VCaP (cell line): Measurements from ENCODE around the gene SCML1.

Experiments
- H3K27ac ChIP-seq: fragments of 450-650 bp; 2 replicates; pipeline ENCODE4 v1.5.1; 2017
- TF ChIP-seq, protein P1 (sequence below): fragments of 450-650 bp; conservative IDR thresholded peaks from 2 replicates; pipeline ENCODE4 v1.5.1; 2017; ENCODE audit warnings: mild to moderate bottlenecking, moderate library complexity

Gene SCML1

GRCh38 chrX:17736856-17737709 lies at the start of gene SCML1:
TSS of gene SCML1 (plus strand) at chrX:17737493. CDS start at chrX:17744187, 6,694 bp downstream.
- TF ChIP-seq, protein P1, sequence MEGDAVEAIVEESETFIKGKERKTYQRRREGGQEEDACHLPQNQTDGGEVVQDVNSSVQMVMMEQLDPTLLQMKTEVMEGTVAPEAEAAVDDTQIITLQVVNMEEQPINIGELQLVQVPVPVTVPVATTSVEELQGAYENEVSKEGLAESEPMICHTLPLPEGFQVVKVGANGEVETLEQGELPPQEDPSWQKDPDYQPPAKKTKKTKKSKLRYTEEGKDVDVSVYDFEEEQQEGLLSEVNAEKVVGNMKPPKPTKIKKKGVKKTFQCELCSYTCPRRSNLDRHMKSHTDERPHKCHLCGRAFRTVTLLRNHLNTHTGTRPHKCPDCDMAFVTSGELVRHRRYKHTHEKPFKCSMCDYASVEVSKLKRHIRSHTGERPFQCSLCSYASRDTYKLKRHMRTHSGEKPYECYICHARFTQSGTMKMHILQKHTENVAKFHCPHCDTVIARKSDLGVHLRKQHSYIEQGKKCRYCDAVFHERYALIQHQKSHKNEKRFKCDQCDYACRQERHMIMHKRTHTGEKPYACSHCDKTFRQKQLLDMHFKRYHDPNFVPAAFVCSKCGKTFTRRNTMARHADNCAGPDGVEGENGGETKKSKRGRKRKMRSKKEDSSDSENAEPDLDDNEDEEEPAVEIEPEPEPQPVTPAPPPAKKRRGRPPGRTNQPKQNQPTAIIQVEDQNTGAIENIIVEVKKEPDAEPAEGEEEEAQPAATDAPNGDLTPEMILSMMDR, result no peak
- peak within 1 kb of the TSS; percentile 88 for H3K27ac ChIP-seq

DNA sequence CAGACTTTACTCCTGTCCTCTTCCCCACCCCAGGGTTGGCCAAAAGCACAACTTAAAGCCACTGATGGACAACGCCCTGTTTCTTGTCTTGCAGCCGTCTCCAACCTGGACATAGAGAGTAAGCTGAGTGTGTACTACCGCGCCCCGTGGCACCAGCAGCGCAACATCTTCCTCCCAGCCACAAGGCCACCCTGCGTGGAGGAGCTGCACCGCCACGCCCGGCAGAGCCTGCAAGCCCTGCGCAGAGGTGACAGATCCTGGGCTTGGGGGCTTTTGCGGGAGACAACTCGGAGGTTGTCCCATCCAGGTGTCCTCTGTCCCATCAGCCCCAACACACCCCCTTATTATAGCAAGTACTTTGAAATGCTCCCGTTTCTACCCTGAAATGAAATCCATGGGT lies 49.6 kb upstream of the SCML1 start:
- TF ChIP-seq, protein P1, result no peak
- H3K27ac ChIP-seq, result no peak overlapping the region

DNA sequence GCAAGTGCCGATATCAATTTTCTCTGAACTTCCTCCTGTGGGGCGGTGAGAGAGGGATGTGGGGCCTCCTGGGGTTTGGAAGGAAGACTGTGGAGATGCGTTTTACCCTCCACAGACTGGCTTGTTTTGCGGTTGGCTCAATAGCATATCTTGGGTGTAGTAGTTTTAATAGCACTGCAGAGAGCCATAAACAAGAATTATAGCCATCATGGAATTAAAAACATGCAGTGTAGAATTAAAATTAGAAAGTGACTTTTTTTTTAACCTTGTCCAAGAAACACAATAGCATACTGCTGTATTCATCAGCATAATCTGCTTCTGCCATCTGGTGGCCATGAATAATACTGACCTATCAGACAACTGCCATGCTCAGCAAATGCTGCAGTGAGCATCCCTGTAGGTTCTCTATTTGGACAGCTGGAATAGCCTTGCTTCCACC lies 47.3 kb upstream of the SCML1 start:
- H3K27ac ChIP-seq, result 0 out of 2 replicates have a peak overlapping the region, but pooled peaks have one; percentile 11
- TF ChIP-seq, protein P1, result peak; percentile 77

DNA sequence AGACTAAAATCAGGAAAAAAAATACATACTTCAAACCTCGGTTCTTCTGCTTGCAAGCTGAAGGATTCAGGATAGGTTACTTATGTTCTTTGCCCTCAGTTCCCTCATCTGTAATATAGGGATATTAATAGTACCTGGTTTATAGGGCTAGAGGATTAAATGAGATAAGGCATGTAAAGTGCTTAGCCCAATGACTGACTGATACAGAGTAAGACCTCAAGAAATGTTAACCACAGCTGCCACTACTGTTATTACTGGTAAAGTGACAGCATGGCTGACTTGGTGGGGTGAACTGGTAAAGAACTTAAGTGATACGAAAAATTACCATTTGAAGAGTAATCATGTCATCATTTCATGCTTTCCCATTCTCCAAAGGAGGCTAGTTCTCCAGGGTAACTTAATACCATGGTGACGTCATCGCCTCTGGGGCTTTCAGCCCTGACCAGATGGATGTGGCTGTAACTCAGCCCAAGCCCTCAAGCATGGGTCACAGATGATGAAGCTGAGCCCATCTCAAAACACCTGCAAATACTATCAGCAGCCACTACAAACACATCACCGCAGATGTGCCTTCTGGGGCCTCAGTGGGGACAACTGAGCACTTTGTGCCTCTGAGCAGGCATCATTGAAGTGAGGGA lies 44.5 kb upstream of the SCML1 start:
- TF ChIP-seq, protein P1, result no peak
- no peak overlapping the region for H3K27ac ChIP-seq

- no peak overlapping the region for H3K27ac ChIP-seq
- TF ChIP-seq, protein P1, result peak; percentile 51
Observed at GRCh38 chrX:17697191-17697590, 40.1 kb upstream of the SCML1 start.

DNA sequence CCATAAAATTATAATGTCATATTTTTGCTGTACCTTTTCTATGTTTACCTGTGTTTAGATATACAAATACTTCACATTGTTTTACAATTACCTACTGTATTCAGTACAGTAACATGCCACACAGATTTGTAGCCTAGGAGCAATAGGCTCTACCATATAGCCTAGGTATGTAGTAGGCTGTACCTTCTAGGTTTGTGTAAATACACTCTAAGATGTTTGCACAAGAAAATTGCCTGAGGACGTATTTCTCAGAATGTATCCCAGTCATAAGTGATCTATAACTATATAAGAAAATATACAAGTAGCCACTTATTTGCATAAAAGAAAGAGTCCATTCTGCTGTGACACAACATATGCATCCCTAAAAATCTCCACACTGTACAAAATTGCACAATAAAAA lies 36.3 kb upstream of the SCML1 start:
- TF ChIP-seq, protein P1, result no peak
- H3K27ac ChIP-seq, result no peak overlapping the region

GRCh38 chrX:17703201-17703600 lies 34.1 kb upstream of the SCML1 start:
- TF ChIP-seq, protein P1, result no peak
- no peak overlapping the region for H3K27ac ChIP-seq
